ENCODE results near the gene SNRNP25.

Gene SNRNP25

DNA sequence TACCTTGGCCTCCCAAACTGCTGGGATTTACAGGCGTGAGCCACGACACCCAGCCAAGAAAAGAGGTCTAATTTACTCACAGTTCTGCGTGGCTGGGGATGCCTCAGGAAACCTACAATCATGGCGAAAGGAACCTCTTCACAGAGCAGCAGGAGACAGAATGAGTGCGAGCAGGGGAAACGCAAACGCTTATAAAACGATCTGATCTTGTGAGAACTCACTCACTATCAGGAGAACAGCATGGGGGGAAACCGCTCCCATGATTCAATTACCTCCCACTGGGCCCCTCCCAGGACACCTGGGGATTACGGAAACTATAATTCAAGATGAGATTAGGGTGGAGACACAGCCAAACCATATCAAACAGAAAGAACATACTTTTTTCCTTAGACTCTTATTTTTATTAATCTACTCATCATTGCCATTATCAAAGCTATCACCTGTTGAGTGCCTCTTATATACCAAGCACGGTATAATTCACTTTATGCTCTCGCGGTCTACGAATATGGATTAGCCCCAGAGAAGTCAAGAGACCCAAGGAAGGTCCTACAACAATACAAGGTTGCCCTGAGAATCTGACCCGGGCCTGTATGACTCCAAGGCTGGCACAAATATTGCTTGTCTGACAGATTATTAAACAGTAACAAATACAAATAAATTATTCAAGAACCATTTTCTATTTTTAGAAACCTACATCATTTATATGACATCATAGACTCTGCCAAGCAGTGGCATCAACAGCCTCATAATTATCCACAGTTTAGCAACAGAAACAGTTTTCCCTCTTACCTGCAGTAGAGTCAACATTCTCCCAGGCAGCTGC, 2.6 kb upstream of the SNRNP25 start:
- ATAC-seq (ENCODE audit: low read depth) (no peak), DNase-seq (ENCODE audit: low spot score in 2 of 2) (no peak)
- H3K27ac Mint-ChIP-seq = no peak overlapping the region
- H3K27me3 Mint-ChIP-seq = no peaks in the 10 kb centered on the region
- H3K36me3 Mint-ChIP-seq = peaks cover 10% of the 10 kb centered on the region
- peaks cover 16% of the 10 kb centered on the region for H3K4me1 Mint-ChIP-seq
- H3K4me3 Mint-ChIP-seq = peak overlapping the region; percentile 69
- H3K9me3 Mint-ChIP-seq = no peaks in the 10 kb centered on the region

DNA sequence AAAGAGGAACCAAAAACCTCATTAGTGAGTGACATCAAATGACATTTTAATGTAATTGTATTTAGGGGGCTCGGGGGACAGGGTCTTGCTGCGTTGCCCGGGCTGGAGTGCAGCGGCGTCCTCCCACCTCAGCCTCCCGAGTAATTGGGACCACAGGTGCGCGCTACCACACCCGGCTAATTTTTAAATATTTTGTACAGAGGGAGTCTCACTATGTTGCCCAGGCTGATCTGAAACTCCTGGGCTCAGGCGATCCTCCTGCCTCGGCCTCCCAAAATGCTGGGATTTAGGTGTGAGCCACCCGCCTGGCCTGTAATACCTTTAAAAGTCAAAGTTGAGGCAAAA, 581 bp downstream of the SNRNP25 start:
- no peaks in the 10 kb centered on the region for H3K27me3 Mint-ChIP-seq
- ATAC-seq (ENCODE audit: low read depth) = no peak
- H3K9me3 Mint-ChIP-seq = no peaks in the 10 kb centered on the region
- H3K4me1 Mint-ChIP-seq = peaks cover 13% of the 10 kb centered on the region
- H3K36me3 Mint-ChIP-seq = peaks cover 18% of the 10 kb centered on the region
- peak overlapping the region; percentile 90 for H3K27ac Mint-ChIP-seq
- DNase-seq (ENCODE audit: low spot score in 2 of 2) = no peak
- H3K4me3 Mint-ChIP-seq = peak overlapping the region; percentile 99

- H3K36me3 Mint-ChIP-seq = peaks cover 14% of the 10 kb centered on the region
- no peak overlapping the region for H3K27ac Mint-ChIP-seq
- peak overlapping the region; percentile 46 for H3K4me3 Mint-ChIP-seq
- DNase-seq (ENCODE audit: low spot score in 2 of 2) (no peak), ATAC-seq (ENCODE audit: low read depth) (no peak)
- no peaks in the 10 kb centered on the region for H3K27me3 Mint-ChIP-seq
- peaks cover 11% of the 10 kb centered on the region for H3K4me1 Mint-ChIP-seq
- no peaks in the 10 kb centered on the region for H3K9me3 Mint-ChIP-seq
Observed at GRCh38 chr16:55571-56136, 2.0 kb downstream of the SNRNP25 start.

GRCh38 chr16:56231-56927, 2.8 kb downstream of the SNRNP25 start:
- Mint-ChIP-seq H3K36me3 (peaks cover 14% of the 10 kb centered on the region), H3K27me3 (no peaks in the 10 kb centered on the region), H3K27ac (no peak overlapping the region), H3K4me1 (peaks cover 10% of the 10 kb centered on the region), H3K4me3 (peak overlapping the region; percentile 46), H3K9me3 (no peaks in the 10 kb centered on the region)
- no peak for ATAC-seq (ENCODE audit: low read depth)
- DNase-seq (ENCODE audit: low spot score in 2 of 2) = no peak

DNA sequence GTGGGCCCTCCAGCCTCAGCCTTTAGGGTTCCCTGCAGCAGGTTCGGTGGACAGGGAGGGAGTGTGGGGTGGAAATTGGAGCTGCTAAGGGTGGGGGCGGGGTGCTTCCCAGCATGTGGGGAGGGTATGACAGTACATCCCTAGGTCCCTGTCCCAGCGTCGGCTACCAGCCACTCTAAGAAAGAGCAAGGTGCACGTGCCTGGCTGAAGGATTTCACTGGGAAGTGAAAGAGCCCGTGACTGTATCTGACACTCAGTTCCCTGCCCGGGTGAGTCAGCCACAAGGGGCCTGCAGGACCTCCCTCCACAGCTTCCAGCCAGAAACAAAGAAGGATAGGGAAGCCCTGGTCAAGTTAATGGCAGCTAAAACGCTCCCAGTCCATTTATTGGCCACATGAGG, 4.1 kb downstream of the SNRNP25 start:
- ATAC-seq (ENCODE audit: low read depth) (no peak), DNase-seq (ENCODE audit: low spot score in 2 of 2) (no peak)
- Mint-ChIP-seq H3K4me3 (no peak overlapping the region), H3K36me3 (peaks cover 12% of the 10 kb centered on the region), H3K27ac (no peak overlapping the region), H3K27me3 (no peaks in the 10 kb centered on the region), H3K4me1 (peaks cover 6% of the 10 kb centered on the region), H3K9me3 (no peaks in the 10 kb centered on the region)

- no peak for ATAC-seq (ENCODE audit: low read depth)
- no peak overlapping the region for H3K4me3 Mint-ChIP-seq
- H3K9me3 Mint-ChIP-seq = no peaks in the 10 kb centered on the region
- no peak overlapping the region for H3K27ac Mint-ChIP-seq
- peaks cover 12% of the 10 kb centered on the region for H3K36me3 Mint-ChIP-seq
- H3K4me1 Mint-ChIP-seq = peaks cover 4% of the 10 kb centered on the region
- no peak for DNase-seq (ENCODE audit: low spot score in 2 of 2)
- H3K27me3 Mint-ChIP-seq = no peaks in the 10 kb centered on the region
Observed at GRCh38 chr16:58491-59439, 5.1 kb downstream of the SNRNP25 start.

GRCh38 chr16:59440-60059, 5.9 kb downstream of the SNRNP25 start:
- Mint-ChIP-seq H3K36me3 (peaks cover 12% of the 10 kb centered on the region), H3K4me1 (no peaks in the 10 kb centered on the region), H3K9me3 (no peaks in the 10 kb centered on the region), H3K27me3 (no peaks in the 10 kb centered on the region), H3K4me3 (no peak overlapping the region), H3K27ac (no peak overlapping the region)
- no peak for ATAC-seq (ENCODE audit: low read depth)
- DNase-seq (ENCODE audit: low spot score in 2 of 2) = no peak

- Mint-ChIP-seq H3K27me3 (no peaks in the 10 kb centered on the region), H3K9me3 (no peaks in the 10 kb centered on the region), H3K4me3 (no peak overlapping the region), H3K36me3 (peaks cover 12% of the 10 kb centered on the region), H3K27ac (no peak overlapping the region), H3K4me1 (no peaks in the 10 kb centered on the region)
- no peak for DNase-seq (ENCODE audit: low spot score in 2 of 2)
- ATAC-seq (ENCODE audit: low read depth) = no peak
Observed at GRCh38 chr16:60166-60565, 6.5 kb downstream of the SNRNP25 start.

DNA sequence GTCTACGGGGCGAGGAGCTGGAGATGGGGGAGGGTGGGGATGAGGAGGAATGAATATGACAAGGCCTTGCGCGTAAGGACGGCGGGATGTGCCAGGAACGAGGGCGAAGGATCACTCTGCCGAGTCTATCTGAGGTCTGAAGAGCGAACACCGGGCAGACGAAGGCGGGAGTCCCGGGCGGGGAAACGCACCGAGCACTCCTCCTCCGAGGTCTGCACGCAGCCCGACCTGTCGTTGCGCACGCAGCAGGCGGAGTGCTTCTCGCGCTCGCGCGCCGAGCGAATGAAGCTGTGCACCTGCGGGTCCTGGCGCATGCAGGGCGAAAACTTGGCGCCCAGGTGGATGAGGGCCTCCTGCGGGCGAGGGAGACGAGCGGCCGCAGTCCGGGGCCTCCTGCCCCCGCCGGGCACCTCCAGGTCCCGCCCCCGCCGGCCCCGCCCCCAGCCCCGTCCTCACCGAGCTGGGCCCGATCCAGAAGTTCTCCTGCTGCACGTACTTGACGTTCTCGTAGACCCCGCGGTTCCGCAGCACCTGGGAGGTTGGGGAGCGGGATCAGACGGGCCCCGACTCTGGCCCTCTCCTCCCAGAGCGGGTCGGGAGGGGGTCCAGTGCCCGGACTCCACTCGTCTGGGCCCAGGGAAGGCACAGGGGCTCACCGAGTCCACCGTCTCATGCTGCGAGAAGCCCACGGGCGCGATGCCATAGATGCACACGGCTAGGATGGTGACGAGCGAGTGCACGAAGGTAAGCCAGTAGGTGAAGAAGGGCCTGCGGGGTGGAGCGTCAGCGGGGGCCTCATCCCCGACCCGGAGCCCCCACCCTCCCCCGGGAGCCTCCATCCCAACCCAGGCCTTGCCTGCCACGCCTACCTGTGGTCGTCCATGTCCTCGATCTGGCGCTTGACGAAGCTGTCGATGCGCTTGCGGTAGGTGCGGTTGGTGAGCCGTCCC, 7.6 kb downstream of the SNRNP25 start:
- H3K27me3 Mint-ChIP-seq = no peaks in the 10 kb centered on the region
- ATAC-seq (ENCODE audit: low read depth) = no peak
- no peak for DNase-seq (ENCODE audit: low spot score in 2 of 2)
- H3K4me1 Mint-ChIP-seq = peaks cover 4% of the 10 kb centered on the region
- no peak overlapping the region for H3K27ac Mint-ChIP-seq
- no peak overlapping the region for H3K4me3 Mint-ChIP-seq
- no peaks in the 10 kb centered on the region for H3K9me3 Mint-ChIP-seq
- H3K36me3 Mint-ChIP-seq = peaks cover 9% of the 10 kb centered on the region

DNA sequence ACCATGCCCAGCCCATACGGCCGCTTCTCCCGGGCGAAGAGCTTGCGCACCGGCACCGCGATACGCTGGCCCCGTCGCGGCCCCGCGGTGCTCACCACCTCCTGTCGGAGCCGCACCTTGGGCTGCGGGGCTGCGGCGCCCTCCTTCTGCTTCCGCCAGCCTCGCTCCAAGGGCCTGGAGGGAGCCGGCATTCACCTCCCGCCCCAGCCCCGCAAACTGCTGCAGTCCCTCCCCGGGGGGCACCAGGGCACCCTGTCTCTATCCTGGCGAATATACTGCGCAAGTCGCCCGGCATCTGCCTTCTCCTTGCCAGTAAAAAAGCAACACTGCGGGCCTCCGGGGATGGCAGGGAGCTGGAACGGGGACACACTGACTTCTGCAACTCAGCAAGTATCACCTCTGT, 8.3 kb downstream of the SNRNP25 start:
- no peak overlapping the region for H3K27ac Mint-ChIP-seq
- ATAC-seq (ENCODE audit: low read depth) = no peak
- peaks cover 8% of the 10 kb centered on the region for H3K36me3 Mint-ChIP-seq
- H3K9me3 Mint-ChIP-seq = no peaks in the 10 kb centered on the region
- no peak for DNase-seq (ENCODE audit: low spot score in 2 of 2)
- H3K4me3 Mint-ChIP-seq = no peak overlapping the region
- no peaks in the 10 kb centered on the region for H3K27me3 Mint-ChIP-seq
- peaks cover 4% of the 10 kb centered on the region for H3K4me1 Mint-ChIP-seq

DNA sequence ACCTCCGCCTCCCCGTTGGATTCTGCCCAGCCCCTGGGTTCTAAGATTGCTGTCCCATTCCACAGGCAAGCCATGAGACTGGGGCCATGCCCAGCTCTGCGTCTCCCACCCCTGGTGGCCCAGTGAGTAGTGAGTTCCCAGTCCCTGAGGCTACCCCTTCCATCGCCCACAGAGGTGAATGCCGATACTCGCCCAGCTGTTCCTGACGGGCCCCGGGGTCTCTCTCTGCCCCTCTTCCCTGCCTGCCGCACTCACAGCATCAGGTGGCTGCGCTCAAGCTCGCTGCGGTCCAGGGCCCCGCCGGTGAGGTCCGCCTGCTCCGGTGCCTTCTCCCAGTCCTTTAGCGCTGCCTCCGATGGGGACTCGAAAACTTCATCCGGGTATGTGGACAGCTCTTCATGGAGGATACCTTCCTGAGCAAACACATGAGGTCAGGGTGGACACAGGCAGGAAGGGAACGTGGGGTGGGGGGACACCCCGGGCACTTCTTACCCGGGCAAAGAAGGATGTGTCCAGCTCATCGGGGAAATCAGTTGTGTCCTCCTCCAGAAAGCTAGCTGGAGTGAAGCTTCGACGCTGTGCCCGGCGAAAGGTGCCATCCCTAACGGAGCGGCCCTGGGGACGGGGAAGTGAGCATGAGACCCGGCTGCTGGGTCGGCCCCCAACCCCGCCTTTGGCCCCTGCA, 8.8 kb downstream of the SNRNP25 start:
- H3K9me3 Mint-ChIP-seq = no peaks in the 10 kb centered on the region
- no peaks in the 10 kb centered on the region for H3K27me3 Mint-ChIP-seq
- DNase-seq (ENCODE audit: low spot score in 2 of 2) (no peak), ATAC-seq (ENCODE audit: low read depth) (no peak)
- H3K4me3 Mint-ChIP-seq = no peak overlapping the region
- H3K27ac Mint-ChIP-seq = no peak overlapping the region
- peaks cover 4% of the 10 kb centered on the region for H3K4me1 Mint-ChIP-seq
- H3K36me3 Mint-ChIP-seq = peaks cover 5% of the 10 kb centered on the region

GRCh38 chr16:62968-63391, 9.4 kb downstream of the SNRNP25 start:
- Mint-ChIP-seq H3K4me1 (peaks cover 4% of the 10 kb centered on the region), H3K9me3 (no peaks in the 10 kb centered on the region), H3K27me3 (no peaks in the 10 kb centered on the region), H3K27ac (no peak overlapping the region), H3K36me3 (peaks cover 3% of the 10 kb centered on the region), H3K4me3 (no peak overlapping the region)
- ATAC-seq (ENCODE audit: low read depth) = no peak
- no peak for DNase-seq (ENCODE audit: low spot score in 2 of 2)

All from memory B cell (primary cell).